IMR-90 (cell line): ENCODE results near the gene ERMP1. TPM values are rescaled to one million over a fixed set of nuclear protein-coding genes. Genes with fewer than 3 reads are reported as not detected.

Experiments used
- ATAC-seq: fragments of 200-7000 bp; cut with Tn5 transposase; 2 replicates; pipeline ENCODE4 v1.9.1; 2020; ENCODE audit warnings: low read depth, mild to moderate bottlenecking, moderate library complexity
- BruUV-seq: library from RNA; stranded (reverse); fragments of 400-500 nt; replicated peaks from 2 replicates; lab custom pipeline; 2021; lab: Mats Ljungman, UMichigan
- CTCF ChIA-PET: fragments of 300-600 bp; formaldehyde crosslinking; extraction: SDS; loops from one replicate; lab custom pipeline; 2021; ENCODE audit warnings: antibody characterized with exemption; lab: Yijun Ruan, JAX
- POLR2A ChIA-PET: fragments of 300-600 bp; sonication (Branson Sonifier 250); formaldehyde crosslinking; loops from one replicate; lab custom pipeline; 2022; ENCODE audit warnings: antibody characterized with exemption; ENCODE audit not compliant: unreplicated experiment; lab: Charles Lee
- DNase-seq: peaks from one replicate; pipeline ENCODE4 v3.0.0; 2013
- H2AFZ ChIP-seq: replicated peaks from 2 replicates; pipeline ENCODE3; 2013; ENCODE audit warnings: low read length, mild to moderate bottlenecking; ENCODE audit not compliant: poor library complexity
- H2AK5ac ChIP-seq: 2 replicates; pipeline ENCODE4 v1.6.1; 2013; ENCODE audit warnings: low read depth, low read length, inconsistent platforms
- H2AK9ac ChIP-seq: replicated peaks from 2 replicates; pipeline ENCODE3; 2013; ENCODE audit warnings: mild to moderate bottlenecking, low read depth, low read length, moderate library complexity; ENCODE audit not compliant: poor library complexity
- H2BK120ac ChIP-seq: 2 replicates; pipeline ENCODE4 v1.6.1; 2013; ENCODE audit warnings: low read depth, low read length, inconsistent platforms
- H2BK15ac ChIP-seq: 3 replicates; pipeline ENCODE4 v1.6.1; 2013; ENCODE audit warnings: low read depth, low read length, inconsistent platforms
- H2BK20ac ChIP-seq: 2 replicates; pipeline ENCODE4 v1.6.1; 2013; ENCODE audit warnings: low read depth, mild to moderate bottlenecking, inconsistent platforms, low read length, moderate library complexity
- H2BK5ac ChIP-seq: 2 replicates; pipeline ENCODE4 v1.6.1; 2013; ENCODE audit warnings: mild to moderate bottlenecking, low read depth, low read length, inconsistent platforms; ENCODE audit not compliant: poor library complexity, severe bottlenecking
- H3K14ac ChIP-seq: replicated peaks from 2 replicates; pipeline ENCODE4 v1.6.1; 2013; ENCODE audit warnings: low read depth, low read length, inconsistent platforms
- H3K18ac ChIP-seq: 2 replicates; pipeline ENCODE4 v1.6.1; 2013; ENCODE audit warnings: low read depth, low read length, control low read depth
- H3K23ac ChIP-seq: 2 replicates; pipeline ENCODE4 v1.6.1; 2013; ENCODE audit warnings: low read depth, low read length, inconsistent platforms
- H3K27ac ChIP-seq: 2 replicates; pipeline ENCODE4 v1.5.1; 2013; ENCODE audit warnings: mild to moderate bottlenecking, control low read depth, low read length; ENCODE audit not compliant: insufficient read depth
- H3K27me3 ChIP-seq: 2 replicates; pipeline ENCODE4 v1.6.1; 2013; ENCODE audit warnings: low read length; ENCODE audit not compliant: control insufficient read depth, insufficient read depth
- H3K36me3 ChIP-seq: 2 replicates; pipeline ENCODE4 v1.6.1; 2013; ENCODE audit warnings: low read length, mixed read lengths; ENCODE audit not compliant: control insufficient read depth, insufficient read depth
- H3K4ac ChIP-seq: 2 replicates; pipeline ENCODE4 v1.6.1; 2013; ENCODE audit warnings: low read depth, low read length, inconsistent platforms
- H3K4me1 ChIP-seq: 2 replicates; pipeline ENCODE4 v1.6.1; 2013; ENCODE audit warnings: low read length, mixed read lengths; ENCODE audit not compliant: control insufficient read depth, insufficient read depth
- H3K4me2 ChIP-seq: 2 replicates; pipeline ENCODE4 v1.6.1; 2013; ENCODE audit warnings: low read depth, mild to moderate bottlenecking, control low read depth, low read length, moderate library complexity
- H3K4me3 ChIP-seq: 2 replicates; pipeline ENCODE4 v1.5.1; 2013; ENCODE audit warnings: low read depth, mild to moderate bottlenecking, control low read depth, low read length, moderate library complexity; ENCODE audit not compliant: insufficient read depth
- H3K56ac ChIP-seq: 2 replicates; pipeline ENCODE4 v1.6.1; 2013; ENCODE audit warnings: low read length, inconsistent platforms; ENCODE audit not compliant: insufficient read depth; ENCODE audit errors: extremely low read depth
- H3K79me1 ChIP-seq, 2 experiments: 2 replicates each; pipeline ENCODE4 v1.6.1; 2013; ENCODE audit warnings: low read length in 2 of 2, inconsistent platforms in 1 of 2, low read depth in 1 of 2
- H3K9ac ChIP-seq: 2 replicates; pipeline ENCODE4 v1.6.1; 2013; ENCODE audit warnings: low read depth, low read length, control low read depth
- H3K9me1 ChIP-seq: 2 replicates; pipeline ENCODE4 v1.6.1; 2013; ENCODE audit warnings: low read length, inconsistent platforms; ENCODE audit not compliant: insufficient read depth
- H3K9me3 ChIP-seq: 2 replicates; pipeline ENCODE4 v1.6.1; 2013; ENCODE audit warnings: low read length; ENCODE audit not compliant: control insufficient read depth, insufficient read depth
- H4K20me1 ChIP-seq: 2 replicates; pipeline ENCODE4 v1.6.1; 2013; ENCODE audit warnings: low read length, inconsistent platforms; ENCODE audit not compliant: insufficient read depth
- H4K5ac ChIP-seq: 2 replicates; pipeline ENCODE4 v1.6.1; 2013; ENCODE audit warnings: mild to moderate bottlenecking, low read depth, low read length, control low read depth
- H4K8ac ChIP-seq, 2 experiments: 2 replicates each; pipeline ENCODE4 v1.6.1; 2013; ENCODE audit warnings: low read depth in 2 of 2, low read length in 2 of 2, control low read depth in 1 of 2, inconsistent platforms in 1 of 2
- H4K91ac ChIP-seq: 2 replicates; pipeline ENCODE4 v1.6.1; 2013; ENCODE audit warnings: low read depth, low read length, inconsistent platforms; ENCODE audit not compliant: insufficient read depth
- CHD1 ChIP-seq: IDR thresholded peaks from 2 replicates; pipeline ENCODE4 v1.6.1; 2012; ENCODE audit warnings: low read depth, low read length, improper control_type of control experiment
- FOS ChIP-seq: fragments of 150-350 bp; IDR thresholded peaks from 2 replicates; pipeline ENCODE4 v1.6.1; 2016; ENCODE audit warnings: low read depth, low read length
- MAZ ChIP-seq: IDR thresholded peaks from 2 replicates; pipeline ENCODE4 v1.6.1; 2012; ENCODE audit warnings: low read depth, mild to moderate bottlenecking, low read length, improper control_type of control experiment, moderate library complexity, borderline replicate concordance
- RFX5 ChIP-seq: IDR thresholded peaks from 2 replicates; pipeline ENCODE4 v1.8.0; 2012; ENCODE audit warnings: low read depth, mild to moderate bottlenecking, low read length, moderate library complexity
- USF2 ChIP-seq: fragments of 150-350 bp; IDR thresholded peaks from 2 replicates; pipeline ENCODE4 v1.6.1; 2017; ENCODE audit warnings: mild to moderate bottlenecking, antibody characterized with exemption, low read length, low read depth
- WGBS, 2 experiments: methylation state at CpG; one replicate each; pipeline versions ENCODE4 v1.1.5 to v1.1.7; 2013; ENCODE audit warnings: missing lambda C conversion rate in 2 of 2; ENCODE audit not compliant: insufficient read length in 1 of 2; ENCODE audit errors: extremely low coverage in 2 of 2; 5-methylcytosine and 5-hydroxymethylcytosine counted together
- dilution Hi-C: fragments of 300-500 bp; cut with HindIII; formaldehyde crosslinking; loops from one replicate; pipeline ENCODE4 v1.14.3; 2018; ENCODE audit warnings: low sequenced_read_pairs; ENCODE audit not compliant: unreplicated experiment
- in situ Hi-C: fragments of 300-500 bp; cut with MboI; formaldehyde crosslinking; loops from 3 replicates; pipeline ENCODE4 v1.14.3; 2019; ENCODE audit warnings: low sequenced_read_pairs, inconsistent platforms, mixed read lengths
- intact Hi-C: fragments of 100-400 bp; cut with micrococcal nuclease; formaldehyde crosslinking; loops from 2 replicates; pipeline ENCODE4 v1.10.0; 2022
- polyA plus RNA-seq, 3 experiments: library from polyadenylated mRNA; depleted of rRNA; stranded (reverse); fragments of >200 nt; gene quantifications; 2 replicates each; pipeline ENCODE4 v1.2.3, GENCODE V29; 2012; ENCODE audit warnings: low replicate concordance in 1 of 3
- total RNA-seq: library from RNA; depleted of rRNA; stranded (reverse); fragments of >200 nt; gene quantifications from 2 replicates; pipeline ENCODE4 v1.2.3, GENCODE V29; 2012

The ERMP1 gene
- total and polyA plus RNA-seq, 2 of the 4 experiments (the other 2 are of a cell fraction), result 2.2 to 4.7 TPM

DNA sequence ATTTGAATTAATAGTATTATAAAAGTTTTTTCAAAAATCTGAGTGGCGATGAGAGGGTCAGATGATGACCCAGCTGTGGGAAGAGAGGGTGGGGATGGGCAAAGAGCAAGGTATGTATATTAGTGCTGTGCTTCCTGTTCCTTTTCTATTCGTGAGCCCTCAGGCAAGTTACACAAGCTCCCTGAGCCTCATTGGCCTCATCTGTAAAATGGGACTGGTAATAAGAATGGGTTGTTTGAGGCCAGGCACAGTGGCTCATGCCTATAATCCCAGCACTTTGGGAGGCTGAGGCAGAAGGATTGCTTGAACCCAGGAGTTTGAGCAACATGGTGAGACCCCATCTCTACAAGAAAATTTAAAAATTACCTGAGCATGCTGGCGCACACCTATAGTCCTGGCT is 33.8 kb upstream of the ERMP1 start:
- intact Hi-C loops, result no loop called here
- WGBS, 2 experiments, result no CpG with 5 or more reads among the region's 3 CpGs

More for the DNA sequence above, 33.8 kb upstream of the ERMP1 start:
- Histone ChIP-seq H3K27ac (no peak overlapping the region), H4K91ac (no peak overlapping the region), H3K79me1 (no peaks in the 10 kb centered on the region), H4K20me1 (no peaks in the 10 kb centered on the region), H2BK120ac (no peak overlapping the region), H3K14ac (no peak overlapping the region), H3K23ac (no peak overlapping the region), H3K9ac (no peak overlapping the region), H4K8ac (no peak overlapping the region), H3K56ac (no peak overlapping the region), H2AK9ac (no peak overlapping the region), H2BK15ac (no peak overlapping the region), H2BK5ac (no peak overlapping the region), H3K36me3 (no peaks in the 10 kb centered on the region), H3K4me2 (no peak overlapping the region), H2AK5ac (no peak overlapping the region), H4K5ac (no peak overlapping the region), H3K4me3 (no peak overlapping the region), H3K18ac (no peak overlapping the region), H2BK20ac (no peak overlapping the region), H3K4me1 (no peaks in the 10 kb centered on the region), H3K27me3 (no peaks in the 10 kb centered on the region; the same call in 1 of the 2 replicates), H3K9me1 (no peaks in the 10 kb centered on the region; the same call in 1 of the 2 replicates), H2AFZ (no peak overlapping the region), H3K9me3 (no peaks in the 10 kb centered on the region), H3K4ac (no peak overlapping the region)
- DNase-seq (no peak), ATAC-seq (no peak)
- POLR2A ChIA-PET, result no interaction called here
- no TSS peak for BruUV-seq
- CTCF ChIA-PET, result interaction anchor here (1.1 kb wide), 1 partner anchor 34 kb away, joined by 3 read pairs; the partner anchor contains the start of gene ERMP1
- in situ Hi-C loops, result no loop called here
- dilution Hi-C loops, result no loop called here
- no peak for TF ChIP-seq USF2
- TF ChIP-seq MAZ, result no peak
- TF ChIP-seq CHD1, result no peak
- TF ChIP-seq FOS, result no peak
- no peak for TF ChIP-seq RFX5
